Measurements from ENCODE around the gene NAV2. TPM values are rescaled to one million over a fixed set of nuclear protein-coding genes. Genes with fewer than 3 reads are reported as not detected.

NAV2 gene
- total RNA-seq, 1 donor from 2014 or later = 10.3 TPM

- DNase-seq = no peak
- no peaks in the 10 kb centered on the region for H3K36me3 Mint-ChIP-seq (ENCODE audit: low read depth)
- H3K27ac Mint-ChIP-seq = no peak overlapping the region
- ATAC-seq (ENCODE audit: low read depth) = no peak
- intact Hi-C loops (cut with micrococcal nuclease) = no loop called here
- peaks cover 3% of the 10 kb centered on the region for H3K9me3 Mint-ChIP-seq
- ChIA-PET POLR2A (no interaction called here), CTCF (no interaction called here)
- no peak for TF ChIP-seq CTCF (IDR thresholded peaks at IDR 0.05)
- H3K27me3 Mint-ChIP-seq = peaks cover 11% of the 10 kb centered on the region
- no peak overlapping the region for H3K4me3 Mint-ChIP-seq
- H3K4me1 Mint-ChIP-seq = no peaks in the 10 kb centered on the region
Measured at GRCh38 chr11:19992998-19993397, 280.4 kb downstream of the NAV2 start.

- no peak overlapping the region for H3K27ac Mint-ChIP-seq
- no peak for DNase-seq
- peaks cover 7% of the 10 kb centered on the region for H3K27me3 Mint-ChIP-seq
- ChIA-PET CTCF (no interaction called here), POLR2A (no interaction called here)
- H3K4me3 Mint-ChIP-seq = no peak overlapping the region
- intact Hi-C loops (cut with micrococcal nuclease) = no loop called here
- H3K9me3 Mint-ChIP-seq = peaks cover 3% of the 10 kb centered on the region
- H3K4me1 Mint-ChIP-seq = no peaks in the 10 kb centered on the region
- H3K36me3 Mint-ChIP-seq (ENCODE audit: low read depth) = no peaks in the 10 kb centered on the region
- ATAC-seq (ENCODE audit: low read depth) = no peak
- no peak for TF ChIP-seq CTCF (IDR thresholded peaks at IDR 0.05)
Measured at GRCh38 chr11:19994672-19995071, 282.0 kb downstream of the NAV2 start.

GRCh38 chr11:19995145-19995544, 282.5 kb downstream of the NAV2 start:
- no peak overlapping the region for H3K27ac Mint-ChIP-seq
- peaks cover 6% of the 10 kb centered on the region for H3K27me3 Mint-ChIP-seq
- H3K36me3 Mint-ChIP-seq (ENCODE audit: low read depth) = no peaks in the 10 kb centered on the region
- no peak for TF ChIP-seq CTCF (IDR thresholded peaks at IDR 0.05)
- no peak for DNase-seq
- CTCF ChIA-PET = no interaction called here
- ATAC-seq (ENCODE audit: low read depth) = no peak
- POLR2A ChIA-PET = no interaction called here
- H3K4me1 Mint-ChIP-seq = no peaks in the 10 kb centered on the region
- intact Hi-C loops (cut with micrococcal nuclease) = no loop called here
- H3K9me3 Mint-ChIP-seq = peaks cover 3% of the 10 kb centered on the region
- H3K4me3 Mint-ChIP-seq = no peak overlapping the region

GRCh38 chr11:19996571-19996970, 283.9 kb downstream of the NAV2 start:
- no peak for ATAC-seq (ENCODE audit: low read depth)
- no peaks in the 10 kb centered on the region for H3K36me3 Mint-ChIP-seq (ENCODE audit: low read depth)
- no peak for DNase-seq
- no peak for TF ChIP-seq CTCF (IDR thresholded peaks at IDR 0.05)
- ChIA-PET POLR2A (no interaction called here), CTCF (no interaction called here)
- H3K27ac Mint-ChIP-seq = no peak overlapping the region
- intact Hi-C loops (cut with micrococcal nuclease) = no loop called here
- peaks cover 6% of the 10 kb centered on the region for H3K27me3 Mint-ChIP-seq
- no peak overlapping the region for H3K4me3 Mint-ChIP-seq
- H3K4me1 Mint-ChIP-seq = no peaks in the 10 kb centered on the region
- peaks cover 3% of the 10 kb centered on the region for H3K9me3 Mint-ChIP-seq

GRCh38 chr11:20000022-20000350, 287.3 kb downstream of the NAV2 start:
- H3K4me3 Mint-ChIP-seq = no peak overlapping the region
- H3K36me3 Mint-ChIP-seq (ENCODE audit: low read depth) = no peaks in the 10 kb centered on the region
- TF ChIP-seq CTCF (IDR thresholded peaks at IDR 0.05) = no peak
- ChIA-PET CTCF (no interaction called here), POLR2A (no interaction called here)
- H3K9me3 Mint-ChIP-seq = no peaks in the 10 kb centered on the region
- ATAC-seq (ENCODE audit: low read depth) = no peak
- peaks cover 2% of the 10 kb centered on the region for H3K27me3 Mint-ChIP-seq
- no peak for DNase-seq
- intact Hi-C loops (cut with micrococcal nuclease) = no loop called here
- no peaks in the 10 kb centered on the region for H3K4me1 Mint-ChIP-seq
- H3K27ac Mint-ChIP-seq = no peak overlapping the region

Measured in activated B cell treated with CpG ODN at 0.5 μM for 24 hours (primary cell).